A673 (cell line): Measurements from ENCODE around the gene ADA. TPM values are rescaled to one million over a fixed set of nuclear protein-coding genes. Genes with fewer than 3 reads are reported as not detected.

Experiments
- BruUV-seq: library from RNA; stranded (reverse); fragments of 400-500 nt; replicated peaks from 2 replicates; lab custom pipeline; 2021; lab: Mats Ljungman, UMichigan
- CTCF ChIA-PET: fragments of 300-600 bp; sonication (Branson Sonifier 250); formaldehyde crosslinking; loops from one replicate; lab custom pipeline; 2022; ENCODE audit warnings: antibody characterized with exemption; lab: Charles Lee
- POLR2A ChIA-PET: fragments of 300-600 bp; sonication (Branson Sonifier 250); formaldehyde crosslinking; loops from one replicate; lab custom pipeline; 2022; ENCODE audit warnings: antibody characterized with exemption; ENCODE audit not compliant: low non-redundant PET; lab: Charles Lee
- DNase-seq: peaks from one replicate; pipeline ENCODE4 v3.0.0-alpha.2; 2015; ENCODE audit warnings: low spot score
- H3K27ac ChIP-seq: fragments of 200-600 bp; sonication (generic); 2 replicates; pipeline ENCODE4 v1.5.1; 2016; ENCODE audit warnings: mixed run types, low read depth, mild to moderate bottlenecking, mixed read lengths, antibody characterized with exemption, low read length; ENCODE audit not compliant: poor library complexity, severe bottlenecking
- H3K27me3 ChIP-seq: fragments of 200-600 bp; sonication (generic); replicated peaks from 2 replicates; pipeline ENCODE4 v1.6.1; 2017; ENCODE audit warnings: mixed run types, low read depth, mild to moderate bottlenecking, mixed read lengths, antibody characterized with exemption, low read length; ENCODE audit not compliant: insufficient read depth, poor library complexity
- H3K36me3 ChIP-seq: fragments of 200-600 bp; sonication (generic); 2 replicates; pipeline ENCODE4 v1.6.1; 2016; ENCODE audit warnings: mixed run types, mild to moderate bottlenecking, mixed read lengths, antibody characterized with exemption, low read length; ENCODE audit not compliant: insufficient read depth, poor library complexity, severe bottlenecking
- H3K4me1 ChIP-seq: fragments of 200-600 bp; sonication (generic); 2 replicates; pipeline ENCODE4 v1.6.1; 2017; ENCODE audit warnings: mixed run types, mild to moderate bottlenecking, mixed read lengths, antibody characterized with exemption, low read length; ENCODE audit not compliant: insufficient read depth, poor library complexity, severe bottlenecking
- H3K4me3 ChIP-seq: fragments of 200-600 bp; sonication (generic); 2 replicates; pipeline ENCODE4 v1.5.1; 2016; ENCODE audit warnings: low read depth, mixed run types, mild to moderate bottlenecking, mixed read lengths, low read length; ENCODE audit not compliant: poor library complexity, severe bottlenecking
- H3K9me3 ChIP-seq: fragments of 200-600 bp; sonication (generic); 2 replicates; pipeline ENCODE4 v1.6.1; 2016; ENCODE audit warnings: mixed run types, low read depth, mild to moderate bottlenecking, mixed read lengths, antibody characterized with exemption, low read length; ENCODE audit not compliant: poor library complexity, severe bottlenecking
- CTCF ChIP-seq: fragments of 300-800, 200-600 bp; sonication (generic); conservative IDR thresholded peaks from 2 replicates; pipeline ENCODE4 v1.5.1; 2017; ENCODE audit warnings: low read depth, mild to moderate bottlenecking, antibody characterized with exemption, low read length, moderate library complexity, mixed read lengths
- EZH2 ChIP-seq: fragments of 200-600 bp; sonication (generic); IDR thresholded peaks from 2 replicates; pipeline ENCODE4 v1.6.1; 2017; ENCODE audit warnings: borderline replicate concordance, low read depth, mild to moderate bottlenecking, mixed read lengths, antibody characterized with exemption, low read length; ENCODE audit not compliant: poor library complexity, severe bottlenecking
- intact Hi-C: fragments of 100-400 bp; cut with micrococcal nuclease; formaldehyde crosslinking; loops from one replicate; pipeline ENCODE4 v1.10.0; 2022; ENCODE audit not compliant: unreplicated experiment
- total RNA-seq: library from RNA; stranded (reverse); gene quantifications from 2 replicates; pipeline ENCODE4 v1.2.3, GENCODE V29; 2021

The ADA gene
- total RNA-seq, 1 experiment from 2014 or later: 19.3 TPM

GRCh38 chr20:44666066-44666465 lies 14.6 kb upstream of the ADA start:
- BruUV-seq: no TSS peak
- no peaks in the 10 kb centered on the region for H3K27me3 ChIP-seq
- no peak for DNase-seq
- H3K27ac ChIP-seq: no peak overlapping the region
- no peaks in the 10 kb centered on the region for H3K4me1 ChIP-seq
- TF ChIP-seq CTCF (no peak), EZH2 (no peak)
- no peaks in the 10 kb centered on the region for H3K36me3 ChIP-seq
- H3K9me3 ChIP-seq: no peaks in the 10 kb centered on the region
- CTCF ChIA-PET: interaction anchor here (0.9 kb wide), 1 partner anchor 18 kb away, joined by 3 read pairs; no protein-coding TSS in a partner anchor
- POLR2A ChIA-PET: no interaction called here
- intact Hi-C loops: no loop called here
- H3K4me3 ChIP-seq: no peak overlapping the region

- intact Hi-C loops: no loop called here
- ChIA-PET POLR2A (no interaction called here), CTCF (no interaction called here)
- Histone ChIP-seq H3K36me3 (no peaks in the 10 kb centered on the region), H3K27me3 (no peaks in the 10 kb centered on the region), H3K27ac (no peak overlapping the region), H3K9me3 (no peaks in the 10 kb centered on the region), H3K4me1 (no peaks in the 10 kb centered on the region), H3K4me3 (no peak overlapping the region)
- no peak for DNase-seq
- no peak for TF ChIP-seq EZH2
- no peak for TF ChIP-seq CTCF
- no TSS peak for BruUV-seq
Measured at GRCh38 chr20:44664131-44664530, 12.6 kb upstream of the ADA start.

GRCh38 chr20:44662261-44662660 lies 10.8 kb upstream of the ADA start:
- Histone ChIP-seq H3K4me1 (no peaks in the 10 kb centered on the region), H3K27ac (no peak overlapping the region), H3K9me3 (no peaks in the 10 kb centered on the region), H3K27me3 (no peaks in the 10 kb centered on the region), H3K4me3 (no peak overlapping the region), H3K36me3 (no peaks in the 10 kb centered on the region)
- no peak for DNase-seq
- TF ChIP-seq EZH2: no peak
- ChIA-PET CTCF (no interaction called here), POLR2A (no interaction called here)
- BruUV-seq: no TSS peak
- intact Hi-C loops: no loop called here

- no peaks in the 10 kb centered on the region for H3K27me3 ChIP-seq
- H3K9me3 ChIP-seq: no peaks in the 10 kb centered on the region
- TF ChIP-seq CTCF: no peak
- no peak for TF ChIP-seq EZH2
- no peak overlapping the region for H3K4me3 ChIP-seq
- POLR2A ChIA-PET: no interaction called here
- no peak overlapping the region for H3K27ac ChIP-seq
- no peaks in the 10 kb centered on the region for H3K36me3 ChIP-seq
- no peak for DNase-seq
- no TSS peak for BruUV-seq
- H3K4me1 ChIP-seq: no peaks in the 10 kb centered on the region
- CTCF ChIA-PET: no interaction called here
- intact Hi-C loops: no loop called here
Measured at GRCh38 chr20:44660581-44660980, 9.1 kb upstream of the ADA start.
